ENCODE data around the gene OGT. TPM values are rescaled to one million over a fixed set of nuclear protein-coding genes. Genes with fewer than 3 reads are reported as not detected.
"Not testable (repeated sequence)": the region's sequence is repeated elsewhere in the genome, so short reads cannot be mapped to it uniquely, and the experiment has no call there.

OGT gene
- total RNA-seq, 1 experiment from 2014 or later, result 116 TPM

DNA sequence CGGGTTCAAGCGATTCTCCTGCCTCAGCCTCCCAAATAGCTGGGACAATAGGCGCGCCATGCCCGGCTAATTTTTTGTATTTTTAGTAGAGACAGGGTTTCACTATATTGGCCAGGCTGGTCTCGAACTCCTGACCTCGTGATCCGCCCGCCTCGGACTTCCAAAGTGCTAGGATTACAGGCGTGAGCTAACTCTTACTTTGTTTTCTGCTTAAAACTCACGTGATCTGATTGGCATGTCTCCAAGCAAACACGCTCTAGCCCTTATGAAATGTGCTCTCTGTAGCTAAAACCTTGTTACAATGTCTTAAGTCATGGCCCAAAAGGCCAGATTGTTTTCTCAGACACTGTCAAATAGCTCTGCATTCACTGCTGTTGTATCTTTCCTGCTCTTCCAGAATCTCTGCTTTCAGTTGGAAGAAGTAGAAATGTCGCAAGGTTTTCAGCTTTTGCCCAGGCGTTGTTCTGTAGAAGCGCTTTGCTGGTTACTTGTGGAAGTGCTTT is 39.7 kb upstream of the OGT start:
- Mint-ChIP-seq H3K4me3 (no peak overlapping the region), H3K36me3 (ENCODE audit: insufficient read depth in 1 of 3, low read depth in 3 of 3) (peaks cover 5 to 11% (median 8%) of the 10 kb centered on the region in 3 experiments; a peak in 5 of 7 replicates), H3K9me3 (peaks cover 75 to 78% of the 10 kb centered on the region in 2 experiments), H3K27me3 (ENCODE audit: low read depth) (peaks cover 1% of the 10 kb centered on the region; the same call in 1 of the 2 replicates), H3K4me1 (peaks cover 6 to 7% of the 10 kb centered on the region in 2 experiments; a peak in 3 of 4 replicates), H3K27ac (no peak overlapping the region)
- Histone ChIP-seq H3K23me2 (ENCODE audit: insufficient read length, low read depth, low read length, poor library complexity, severe bottlenecking) (no peaks in the 10 kb centered on the region), H4K5ac (ENCODE audit: insufficient read length, low read depth, low read length) (no peak overlapping the region), H3K27ac (ENCODE audit: insufficient read length, low read depth, low read length) (no peak overlapping the region), H3K9me3 (ENCODE audit: control insufficient read depth, low read depth, low read length) (peaks cover 10% of the 10 kb centered on the region), H2BK120ac (ENCODE audit: low read depth, low read length, poor library complexity, severe bottlenecking) (no peak overlapping the region), H3K79me2 (ENCODE audit: insufficient read depth, low read length) (no peaks in the 10 kb centered on the region), H4K8ac (replicated peaks; ENCODE audit: insufficient read length, low read depth, low read length) (no peak overlapping the region), H2BK20ac (ENCODE audit: low read depth, low read length, poor library complexity, severe bottlenecking) (no peak overlapping the region), H3K56ac (ENCODE audit: insufficient read length, low read depth, low read length) (no peak overlapping the region), H3K23ac (ENCODE audit: insufficient read length, low read depth, low read length) (no peak overlapping the region), H3K18ac (ENCODE audit: insufficient read length, low read depth, low read length) (no peak overlapping the region), H2BK12ac (ENCODE audit: insufficient read length, low read depth, low read length) (no peak overlapping the region), H4K20me1 (ENCODE audit: control insufficient read depth, insufficient read depth, insufficient read length) (no peaks in the 10 kb centered on the region), H2BK15ac (ENCODE audit: low read depth, low read length) (no peak overlapping the region), H3K79me1 (ENCODE audit: insufficient read depth, low read depth, low read length, poor library complexity, severe bottlenecking) (no peaks in the 10 kb centered on the region), H2BK5ac (ENCODE audit: insufficient read length, low read length) (no peak overlapping the region), H3K4ac (ENCODE audit: low read depth, low read length) (no peak overlapping the region), H3K4me1 (ENCODE audit: insufficient read depth, low read length) (no peaks in the 10 kb centered on the region), H4K91ac (ENCODE audit: insufficient read length, low read depth, low read length) (no peak overlapping the region), H2AK5ac (ENCODE audit: insufficient read length, low read length) (no peak overlapping the region), H2AFZ (ENCODE audit: low read length) (no peak overlapping the region), H3K9ac (ENCODE audit: extremely low read depth, insufficient read length, low read length) (no peak overlapping the region), H3K14ac (ENCODE audit: insufficient read depth, low read length) (no peak overlapping the region), H3K27me3 (ENCODE audit: insufficient read depth, low read length) (no peaks in the 10 kb centered on the region), H3T11ph (ENCODE audit: low read length) (no peak overlapping the region), H3K4me2 (ENCODE audit: insufficient read depth, insufficient read length, low read length) (no peak overlapping the region)
- TF ChIP-seq, protein P1, sequence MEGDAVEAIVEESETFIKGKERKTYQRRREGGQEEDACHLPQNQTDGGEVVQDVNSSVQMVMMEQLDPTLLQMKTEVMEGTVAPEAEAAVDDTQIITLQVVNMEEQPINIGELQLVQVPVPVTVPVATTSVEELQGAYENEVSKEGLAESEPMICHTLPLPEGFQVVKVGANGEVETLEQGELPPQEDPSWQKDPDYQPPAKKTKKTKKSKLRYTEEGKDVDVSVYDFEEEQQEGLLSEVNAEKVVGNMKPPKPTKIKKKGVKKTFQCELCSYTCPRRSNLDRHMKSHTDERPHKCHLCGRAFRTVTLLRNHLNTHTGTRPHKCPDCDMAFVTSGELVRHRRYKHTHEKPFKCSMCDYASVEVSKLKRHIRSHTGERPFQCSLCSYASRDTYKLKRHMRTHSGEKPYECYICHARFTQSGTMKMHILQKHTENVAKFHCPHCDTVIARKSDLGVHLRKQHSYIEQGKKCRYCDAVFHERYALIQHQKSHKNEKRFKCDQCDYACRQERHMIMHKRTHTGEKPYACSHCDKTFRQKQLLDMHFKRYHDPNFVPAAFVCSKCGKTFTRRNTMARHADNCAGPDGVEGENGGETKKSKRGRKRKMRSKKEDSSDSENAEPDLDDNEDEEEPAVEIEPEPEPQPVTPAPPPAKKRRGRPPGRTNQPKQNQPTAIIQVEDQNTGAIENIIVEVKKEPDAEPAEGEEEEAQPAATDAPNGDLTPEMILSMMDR (conservative IDR thresholded peaks at IDR 0.05), result no peak
- DNase-seq, result no peak
- WGBS (ENCODE audit: extremely low coverage, insufficient read length, low lambda C conversion rate), result no CpG with 5 or more reads among the region's 16 CpGs

DNA sequence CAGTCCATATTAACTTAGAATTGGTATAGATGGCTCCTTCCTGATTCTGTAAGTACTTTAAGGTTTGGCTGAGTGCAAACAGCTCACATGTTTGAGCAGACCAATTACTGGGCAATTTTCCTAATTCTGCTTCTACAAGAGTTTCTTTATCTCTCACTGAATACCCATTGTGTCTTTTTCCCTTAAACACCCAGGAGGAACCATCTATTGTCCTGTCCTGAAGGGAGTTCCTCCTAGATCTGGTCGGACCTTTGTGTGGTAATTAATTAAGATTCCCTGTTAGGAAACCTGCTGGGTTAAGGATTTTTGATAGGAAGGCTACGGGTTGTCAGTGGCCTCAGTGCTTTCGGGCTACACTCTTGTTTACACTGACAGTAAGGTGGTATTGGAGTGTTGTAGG is 36.9 kb upstream of the OGT start:
- H4K20me1 ChIP-seq (ENCODE audit: control insufficient read depth, insufficient read depth, insufficient read length); H3K4me3 Mint-ChIP-seq; H4K5ac ChIP-seq (ENCODE audit: insufficient read length, low read depth, low read length); H3K23me2 ChIP-seq (ENCODE audit: insufficient read length, low read depth, low read length, poor library complexity, severe bottlenecking); H3K27me3 ChIP-seq (ENCODE audit: insufficient read depth, low read length); H2BK15ac ChIP-seq (ENCODE audit: low read depth, low read length); H3K18ac ChIP-seq (ENCODE audit: insufficient read length, low read depth, low read length); H3K79me2 ChIP-seq (ENCODE audit: insufficient read depth, low read length); H3K79me1 ChIP-seq (ENCODE audit: insufficient read depth, low read depth, low read length, poor library complexity, severe bottlenecking); H2AFZ ChIP-seq (ENCODE audit: low read length); H2BK120ac ChIP-seq (ENCODE audit: low read depth, low read length, poor library complexity, severe bottlenecking); H3T11ph ChIP-seq (ENCODE audit: low read length); H3K4ac ChIP-seq (ENCODE audit: low read depth, low read length); H3K27ac Mint-ChIP-seq; H3K23ac ChIP-seq (ENCODE audit: insufficient read length, low read depth, low read length); H2BK5ac ChIP-seq (ENCODE audit: insufficient read length, low read length); H3K27me3 Mint-ChIP-seq (ENCODE audit: low read depth); H3K56ac ChIP-seq (ENCODE audit: insufficient read length, low read depth, low read length); H2BK12ac ChIP-seq (ENCODE audit: insufficient read length, low read depth, low read length); H3K9ac ChIP-seq (ENCODE audit: extremely low read depth, insufficient read length, low read length); H3K27ac ChIP-seq (ENCODE audit: insufficient read length, low read depth, low read length); H2BK20ac ChIP-seq (ENCODE audit: low read depth, low read length, poor library complexity, severe bottlenecking); DNase-seq; H2AK5ac ChIP-seq (ENCODE audit: insufficient read length, low read length); H4K91ac ChIP-seq (ENCODE audit: insufficient read length, low read depth, low read length); H3K4me2 ChIP-seq (ENCODE audit: insufficient read depth, insufficient read length, low read length); H3K14ac ChIP-seq (ENCODE audit: insufficient read depth, low read length); H3K4me1 ChIP-seq (ENCODE audit: insufficient read depth, low read length); H4K8ac ChIP-seq (replicated peaks; ENCODE audit: insufficient read length, low read depth, low read length); H3K36me3 Mint-ChIP-seq (ENCODE audit: insufficient read depth in 1 of 3, low read depth in 3 of 3): not testable (repeated sequence)
- H3K9me3 Mint-ChIP-seq, result peaks cover 67 to 71% of the 10 kb centered on the region in 2 experiments
- peaks cover 18 to 25% of the 10 kb centered on the region in 2 experiments for H3K4me1 Mint-ChIP-seq
- WGBS (ENCODE audit: extremely low coverage, insufficient read length, low lambda C conversion rate), result no CpG with 5 or more reads among the region's 3 CpGs
- H3K9me3 ChIP-seq (ENCODE audit: control insufficient read depth, low read depth, low read length), result peaks cover 10% of the 10 kb centered on the region
